IMR-90 (cell line): ENCODE results near the gene FADS2. TPM values are rescaled to one million over a fixed set of nuclear protein-coding genes. Genes with fewer than 3 reads are reported as not detected.

ENCODE experiments used
- ATAC-seq: fragments of 200-7000 bp; cut with Tn5 transposase; 2 replicates; pipeline ENCODE4 v1.9.1; 2020; ENCODE audit warnings: low read depth, mild to moderate bottlenecking, moderate library complexity
- BruUV-seq: library from RNA; stranded (reverse); fragments of 400-500 nt; replicated peaks from 2 replicates; lab custom pipeline; 2021; lab: Mats Ljungman, UMichigan
- CTCF ChIA-PET: fragments of 300-600 bp; formaldehyde crosslinking; extraction: SDS; loops from one replicate; lab custom pipeline; 2021; ENCODE audit warnings: antibody characterized with exemption; lab: Yijun Ruan, JAX
- POLR2A ChIA-PET: fragments of 300-600 bp; sonication (Branson Sonifier 250); formaldehyde crosslinking; loops from one replicate; lab custom pipeline; 2022; ENCODE audit warnings: antibody characterized with exemption; ENCODE audit not compliant: unreplicated experiment; lab: Charles Lee
- DNase-seq: peaks from one replicate; pipeline ENCODE4 v3.0.0; 2013
- H2AFZ ChIP-seq: replicated peaks from 2 replicates; pipeline ENCODE3; 2013; ENCODE audit warnings: low read length, mild to moderate bottlenecking; ENCODE audit not compliant: poor library complexity
- H2AK5ac ChIP-seq: 2 replicates; pipeline ENCODE4 v1.6.1; 2013; ENCODE audit warnings: low read depth, low read length, inconsistent platforms
- H2AK9ac ChIP-seq: replicated peaks from 2 replicates; pipeline ENCODE3; 2013; ENCODE audit warnings: mild to moderate bottlenecking, low read depth, low read length, moderate library complexity; ENCODE audit not compliant: poor library complexity
- H2BK120ac ChIP-seq: 2 replicates; pipeline ENCODE4 v1.6.1; 2013; ENCODE audit warnings: low read depth, low read length, inconsistent platforms
- H2BK15ac ChIP-seq: 3 replicates; pipeline ENCODE4 v1.6.1; 2013; ENCODE audit warnings: low read depth, low read length, inconsistent platforms
- H2BK20ac ChIP-seq: 2 replicates; pipeline ENCODE4 v1.6.1; 2013; ENCODE audit warnings: low read depth, mild to moderate bottlenecking, inconsistent platforms, low read length, moderate library complexity
- H2BK5ac ChIP-seq: 2 replicates; pipeline ENCODE4 v1.6.1; 2013; ENCODE audit warnings: mild to moderate bottlenecking, low read depth, low read length, inconsistent platforms; ENCODE audit not compliant: poor library complexity, severe bottlenecking
- H3K14ac ChIP-seq: replicated peaks from 2 replicates; pipeline ENCODE4 v1.6.1; 2013; ENCODE audit warnings: low read depth, low read length, inconsistent platforms
- H3K18ac ChIP-seq: 2 replicates; pipeline ENCODE4 v1.6.1; 2013; ENCODE audit warnings: low read depth, low read length, control low read depth
- H3K23ac ChIP-seq: 2 replicates; pipeline ENCODE4 v1.6.1; 2013; ENCODE audit warnings: low read depth, low read length, inconsistent platforms
- H3K27ac ChIP-seq: 2 replicates; pipeline ENCODE4 v1.5.1; 2013; ENCODE audit warnings: mild to moderate bottlenecking, control low read depth, low read length; ENCODE audit not compliant: insufficient read depth
- H3K27me3 ChIP-seq: 2 replicates; pipeline ENCODE4 v1.6.1; 2013; ENCODE audit warnings: low read length; ENCODE audit not compliant: control insufficient read depth, insufficient read depth
- H3K36me3 ChIP-seq: 2 replicates; pipeline ENCODE4 v1.6.1; 2013; ENCODE audit warnings: low read length, mixed read lengths; ENCODE audit not compliant: control insufficient read depth, insufficient read depth
- H3K4ac ChIP-seq: 2 replicates; pipeline ENCODE4 v1.6.1; 2013; ENCODE audit warnings: low read depth, low read length, inconsistent platforms
- H3K4me1 ChIP-seq: 2 replicates; pipeline ENCODE4 v1.6.1; 2013; ENCODE audit warnings: low read length, mixed read lengths; ENCODE audit not compliant: control insufficient read depth, insufficient read depth
- H3K4me2 ChIP-seq: 2 replicates; pipeline ENCODE4 v1.6.1; 2013; ENCODE audit warnings: low read depth, mild to moderate bottlenecking, control low read depth, low read length, moderate library complexity
- H3K4me3 ChIP-seq: 2 replicates; pipeline ENCODE4 v1.5.1; 2013; ENCODE audit warnings: low read depth, mild to moderate bottlenecking, control low read depth, low read length, moderate library complexity; ENCODE audit not compliant: insufficient read depth
- H3K56ac ChIP-seq: 2 replicates; pipeline ENCODE4 v1.6.1; 2013; ENCODE audit warnings: low read length, inconsistent platforms; ENCODE audit not compliant: insufficient read depth; ENCODE audit errors: extremely low read depth
- H3K79me1 ChIP-seq, 2 experiments: 2 replicates each; pipeline ENCODE4 v1.6.1; 2013; ENCODE audit warnings: low read length in 2 of 2, inconsistent platforms in 1 of 2, low read depth in 1 of 2
- H3K9ac ChIP-seq: 2 replicates; pipeline ENCODE4 v1.6.1; 2013; ENCODE audit warnings: low read depth, low read length, control low read depth
- H3K9me1 ChIP-seq: 2 replicates; pipeline ENCODE4 v1.6.1; 2013; ENCODE audit warnings: low read length, inconsistent platforms; ENCODE audit not compliant: insufficient read depth
- H3K9me3 ChIP-seq: 2 replicates; pipeline ENCODE4 v1.6.1; 2013; ENCODE audit warnings: low read length; ENCODE audit not compliant: control insufficient read depth, insufficient read depth
- H4K20me1 ChIP-seq: 2 replicates; pipeline ENCODE4 v1.6.1; 2013; ENCODE audit warnings: low read length, inconsistent platforms; ENCODE audit not compliant: insufficient read depth
- H4K5ac ChIP-seq: 2 replicates; pipeline ENCODE4 v1.6.1; 2013; ENCODE audit warnings: mild to moderate bottlenecking, low read depth, low read length, control low read depth
- H4K8ac ChIP-seq, 2 experiments: 2 replicates each; pipeline ENCODE4 v1.6.1; 2013; ENCODE audit warnings: low read depth in 2 of 2, low read length in 2 of 2, control low read depth in 1 of 2, inconsistent platforms in 1 of 2
- H4K91ac ChIP-seq: 2 replicates; pipeline ENCODE4 v1.6.1; 2013; ENCODE audit warnings: low read depth, low read length, inconsistent platforms; ENCODE audit not compliant: insufficient read depth
- CEBPB ChIP-seq: IDR thresholded peaks from 2 replicates; pipeline ENCODE4 v1.6.1; 2012; ENCODE audit warnings: low read depth, low read length, improper control_type of control experiment
- CHD1 ChIP-seq: IDR thresholded peaks from 2 replicates; pipeline ENCODE4 v1.6.1; 2012; ENCODE audit warnings: low read depth, low read length, improper control_type of control experiment
- FOS ChIP-seq: fragments of 150-350 bp; IDR thresholded peaks from 2 replicates; pipeline ENCODE4 v1.6.1; 2016; ENCODE audit warnings: low read depth, low read length
- MAFK ChIP-seq: IDR thresholded peaks from 2 replicates; pipeline ENCODE4 v1.6.1; 2012; ENCODE audit warnings: low read depth, low read length, improper control_type of control experiment
- MAZ ChIP-seq: IDR thresholded peaks from 2 replicates; pipeline ENCODE4 v1.6.1; 2012; ENCODE audit warnings: low read depth, mild to moderate bottlenecking, low read length, improper control_type of control experiment, moderate library complexity, borderline replicate concordance
- MXI1 ChIP-seq: IDR thresholded peaks from 2 replicates; pipeline ENCODE4 v1.6.1; 2012; ENCODE audit warnings: low read depth, mild to moderate bottlenecking, low read length, moderate library complexity, borderline replicate concordance
- NFE2L2 ChIP-seq: fragments of 150-350 bp; IDR thresholded peaks from 2 replicates; pipeline ENCODE4 v1.6.1; 2016; ENCODE audit warnings: low read depth, mild to moderate bottlenecking, low read length
- POLR2A ChIP-seq: IDR thresholded peaks from 2 replicates; pipeline ENCODE4 v1.6.1; 2012; ENCODE audit warnings: mild to moderate bottlenecking, low read depth, low read length
- RFX5 ChIP-seq: IDR thresholded peaks from 2 replicates; pipeline ENCODE4 v1.8.0; 2012; ENCODE audit warnings: low read depth, mild to moderate bottlenecking, low read length, moderate library complexity
- SMC3 ChIP-seq: fragments of 150-350 bp; IDR thresholded peaks from 2 replicates; pipeline ENCODE4 v1.6.1; 2016; ENCODE audit warnings: low read depth, mild to moderate bottlenecking, antibody characterized with exemption, low read length, moderate library complexity
- USF2 ChIP-seq: fragments of 150-350 bp; IDR thresholded peaks from 2 replicates; pipeline ENCODE4 v1.6.1; 2017; ENCODE audit warnings: mild to moderate bottlenecking, antibody characterized with exemption, low read length, low read depth
- WGBS, 2 experiments: methylation state at CpG; one replicate each; pipeline versions ENCODE4 v1.1.5 to v1.1.7; 2013; ENCODE audit warnings: missing lambda C conversion rate in 2 of 2; ENCODE audit not compliant: insufficient read length in 1 of 2; ENCODE audit errors: extremely low coverage in 2 of 2; 5-methylcytosine and 5-hydroxymethylcytosine counted together
- dilution Hi-C: fragments of 300-500 bp; cut with HindIII; formaldehyde crosslinking; loops from one replicate; pipeline ENCODE4 v1.14.3; 2018; ENCODE audit warnings: low sequenced_read_pairs; ENCODE audit not compliant: unreplicated experiment
- in situ Hi-C: fragments of 300-500 bp; cut with MboI; formaldehyde crosslinking; loops from 3 replicates; pipeline ENCODE4 v1.14.3; 2019; ENCODE audit warnings: low sequenced_read_pairs, inconsistent platforms, mixed read lengths
- intact Hi-C: fragments of 100-400 bp; cut with micrococcal nuclease; formaldehyde crosslinking; loops from 2 replicates; pipeline ENCODE4 v1.10.0; 2022
- polyA plus RNA-seq, 3 experiments: library from polyadenylated mRNA; depleted of rRNA; stranded (reverse); fragments of >200 nt; gene quantifications; 2 replicates each; pipeline ENCODE4 v1.2.3, GENCODE V29; 2012; ENCODE audit warnings: low replicate concordance in 1 of 3
- total RNA-seq: library from RNA; depleted of rRNA; stranded (reverse); fragments of >200 nt; gene quantifications from 2 replicates; pipeline ENCODE4 v1.2.3, GENCODE V29; 2012
- TF ChIP-seq, protein P1 (sequence below): fragments of 150-350 bp; IDR thresholded peaks from 2 replicates; pipeline ENCODE4 v1.6.1; 2016; ENCODE audit warnings: low read depth, mild to moderate bottlenecking, low read length, moderate library complexity, borderline replicate concordance
- TF ChIP-seq, protein P2 (sequence below): conservative IDR thresholded peaks from 2 replicates; pipeline ENCODE4 v1.5.1; 2012; ENCODE audit warnings: mild to moderate bottlenecking, low read depth, low read length, improper control_type of control experiment

Gene FADS2
- total and polyA plus RNA-seq, 2 of the 4 experiments (the other 2 are of a cell fraction) = 33.3 to 88.4 TPM

DNA sequence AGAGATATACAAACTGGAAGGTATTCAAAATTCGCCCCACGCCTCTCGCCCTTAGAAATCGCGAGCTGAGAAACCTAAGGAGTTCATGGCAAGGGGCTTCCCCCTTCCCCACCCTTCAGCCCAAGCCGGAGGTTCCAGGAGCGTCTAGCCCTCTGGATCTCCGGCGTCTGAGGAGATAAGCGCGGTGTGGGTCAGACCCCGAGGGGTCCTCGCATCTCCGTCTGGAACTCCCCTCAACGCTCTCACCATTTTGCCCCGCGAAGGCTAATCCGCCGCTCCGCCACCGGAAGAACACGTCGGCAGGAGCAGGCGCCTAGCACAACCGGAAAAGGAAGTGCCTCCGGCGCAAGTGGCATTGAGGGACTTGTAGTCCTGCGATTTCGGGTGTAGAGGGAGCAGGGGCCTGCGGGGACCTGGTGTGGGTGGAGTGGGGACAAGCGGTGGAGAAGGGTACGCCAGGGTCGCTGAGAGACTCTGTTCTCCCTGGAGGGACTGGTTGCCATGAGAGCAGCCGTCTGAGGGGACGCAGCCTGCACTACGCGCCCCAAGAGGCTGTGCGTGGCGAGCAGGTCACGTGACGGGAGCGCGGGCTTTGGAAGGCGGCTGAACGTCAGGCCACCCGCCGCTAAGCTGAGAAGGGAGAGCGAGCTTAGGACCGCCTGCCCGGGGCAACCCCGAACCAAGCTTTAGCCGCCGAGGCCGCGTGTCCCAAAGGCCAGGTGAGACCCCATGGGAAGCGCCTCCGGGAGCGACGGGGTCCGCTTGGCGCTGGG lies 35.6 kb upstream of the FADS2 start, which contains the start of the genes FEN1 and TMEM258:
Gene FEN1, plus strand, starts transcription at position 602 of the 773 bp plus-strand sequence. CDS start 2,451 bp downstream, outside the sequence.
Gene TMEM258, minus strand, starts transcription at position 290 of the 773 bp plus-strand sequence. Its CDS starts 41 bp downstream, at position 249.
- H3K4me2 ChIP-seq = peak within 1 kb of the TSS; percentile 98
- CTCF ChIA-PET = no interaction called here
- BruUV-seq = no TSS peak
- TF ChIP-seq USF2 (peak; percentile 98), FOS (peak; percentile 35; the same call in 1 of the 2 replicates), SMC3 (no peak), MAFK (no peak), RFX5 (0 out of 2 replicates have a peak, but pooled peaks have one; percentile 24), MAZ (0 out of 2 replicates have a peak, but pooled peaks have one; percentile 26), NFE2L2 (no peak), POLR2A (peak; percentile 95), MXI1 (peak; percentile 83), CHD1 (peak; percentile 30; the same call in 1 of the 2 replicates), CEBPB (no peak)
- TF ChIP-seq, protein P1, sequence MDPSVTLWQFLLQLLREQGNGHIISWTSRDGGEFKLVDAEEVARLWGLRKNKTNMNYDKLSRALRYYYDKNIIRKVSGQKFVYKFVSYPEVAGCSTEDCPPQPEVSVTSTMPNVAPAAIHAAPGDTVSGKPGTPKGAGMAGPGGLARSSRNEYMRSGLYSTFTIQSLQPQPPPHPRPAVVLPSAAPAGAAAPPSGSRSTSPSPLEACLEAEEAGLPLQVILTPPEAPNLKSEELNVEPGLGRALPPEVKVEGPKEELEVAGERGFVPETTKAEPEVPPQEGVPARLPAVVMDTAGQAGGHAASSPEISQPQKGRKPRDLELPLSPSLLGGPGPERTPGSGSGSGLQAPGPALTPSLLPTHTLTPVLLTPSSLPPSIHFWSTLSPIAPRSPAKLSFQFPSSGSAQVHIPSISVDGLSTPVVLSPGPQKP = no peak
- TF ChIP-seq, protein P2, sequence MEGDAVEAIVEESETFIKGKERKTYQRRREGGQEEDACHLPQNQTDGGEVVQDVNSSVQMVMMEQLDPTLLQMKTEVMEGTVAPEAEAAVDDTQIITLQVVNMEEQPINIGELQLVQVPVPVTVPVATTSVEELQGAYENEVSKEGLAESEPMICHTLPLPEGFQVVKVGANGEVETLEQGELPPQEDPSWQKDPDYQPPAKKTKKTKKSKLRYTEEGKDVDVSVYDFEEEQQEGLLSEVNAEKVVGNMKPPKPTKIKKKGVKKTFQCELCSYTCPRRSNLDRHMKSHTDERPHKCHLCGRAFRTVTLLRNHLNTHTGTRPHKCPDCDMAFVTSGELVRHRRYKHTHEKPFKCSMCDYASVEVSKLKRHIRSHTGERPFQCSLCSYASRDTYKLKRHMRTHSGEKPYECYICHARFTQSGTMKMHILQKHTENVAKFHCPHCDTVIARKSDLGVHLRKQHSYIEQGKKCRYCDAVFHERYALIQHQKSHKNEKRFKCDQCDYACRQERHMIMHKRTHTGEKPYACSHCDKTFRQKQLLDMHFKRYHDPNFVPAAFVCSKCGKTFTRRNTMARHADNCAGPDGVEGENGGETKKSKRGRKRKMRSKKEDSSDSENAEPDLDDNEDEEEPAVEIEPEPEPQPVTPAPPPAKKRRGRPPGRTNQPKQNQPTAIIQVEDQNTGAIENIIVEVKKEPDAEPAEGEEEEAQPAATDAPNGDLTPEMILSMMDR = 0 out of 2 replicates have a peak, but pooled peaks have one; percentile 2

More for the DNA sequence above, 35.6 kb upstream of the FADS2 start, which contains the start of the genes FEN1 and TMEM258:
- peak within 1 kb of the TSS; percentile 100 for H2BK120ac ChIP-seq
- peak within 1 kb of the TSS; percentile 90 to 100 for H4K8ac ChIP-seq
- H3K36me3 ChIP-seq = peaks cover 36% of the 10 kb centered on the region
- H2AFZ ChIP-seq = peak within 1 kb of the TSS; percentile 100
- peak within 1 kb of the TSS; percentile 99 for H2AK9ac ChIP-seq
- peak within 1 kb of the TSS; percentile 99 for H3K9ac ChIP-seq
- intact Hi-C loops = no loop called here
- ATAC-seq = peak; percentile 87
- no peaks in the 10 kb centered on the region for H3K27me3 ChIP-seq
- peaks cover 2% of the 10 kb centered on the region for H4K20me1 ChIP-seq
- in situ Hi-C loops = loop anchor here (10.0 kb wide), 1 partner anchor 312 kb away; no protein-coding TSS in a partner anchor
- peak within 1 kb of the TSS; percentile 100 for H3K23ac ChIP-seq
- H3K14ac ChIP-seq = peak within 1 kb of the TSS; percentile 100
- H4K5ac ChIP-seq = peak within 1 kb of the TSS; percentile 100
- peaks cover 3% of the 10 kb centered on the region for H3K4me1 ChIP-seq
- dilution Hi-C loops = no loop called here
- H3K56ac ChIP-seq = peak within 1 kb of the TSS; percentile 100
- peak within 1 kb of the TSS; percentile 100 for H2BK20ac ChIP-seq
- H3K18ac ChIP-seq = peak within 1 kb of the TSS; percentile 100
- H3K9me3 ChIP-seq = no peaks in the 10 kb centered on the region
- peak; percentile 94 for DNase-seq
- peak within 1 kb of the TSS; percentile 98 for H3K27ac ChIP-seq
- H2BK15ac ChIP-seq = peak within 1 kb of the TSS; percentile 99; the same call in 2 of the 3 replicates
- peak within 1 kb of the TSS; percentile 87 for H2AK5ac ChIP-seq
- peak within 1 kb of the TSS; percentile 100 for H3K4ac ChIP-seq
- 2% methylated on average over 24 of the region's 61 CpGs; no CpG with 5 or more reads in 1 of the 2 experiments for WGBS, 2 experiments
- H2BK5ac ChIP-seq = peak within 1 kb of the TSS; percentile 100
- peak within 1 kb of the TSS; percentile 74 for H3K4me3 ChIP-seq
- POLR2A ChIA-PET = interaction anchor here (0.5 to 1.1 kb wide), 3 partner anchors 13 to 29 kb away, joined by 3 read pairs; no protein-coding TSS in a partner anchor
- H4K91ac ChIP-seq = peak within 1 kb of the TSS; percentile 100
- H3K79me1 ChIP-seq = peaks cover 29 to 63% of the 10 kb centered on the region in 2 experiments
- H3K9me1 ChIP-seq = no peaks in the 10 kb centered on the region
